ENCODE data around the gene DDX42. TPM values are rescaled to one million over a fixed set of nuclear protein-coding genes. Genes with fewer than 3 reads are reported as not detected.

Gene DDX42
- total and polyA plus RNA-seq, 9 of the 15 experiments (the other 6 are each of a cell fraction or from before 2014, with no cell fraction given): 16.5 to 149 (median 87.6) TPM

DNA sequence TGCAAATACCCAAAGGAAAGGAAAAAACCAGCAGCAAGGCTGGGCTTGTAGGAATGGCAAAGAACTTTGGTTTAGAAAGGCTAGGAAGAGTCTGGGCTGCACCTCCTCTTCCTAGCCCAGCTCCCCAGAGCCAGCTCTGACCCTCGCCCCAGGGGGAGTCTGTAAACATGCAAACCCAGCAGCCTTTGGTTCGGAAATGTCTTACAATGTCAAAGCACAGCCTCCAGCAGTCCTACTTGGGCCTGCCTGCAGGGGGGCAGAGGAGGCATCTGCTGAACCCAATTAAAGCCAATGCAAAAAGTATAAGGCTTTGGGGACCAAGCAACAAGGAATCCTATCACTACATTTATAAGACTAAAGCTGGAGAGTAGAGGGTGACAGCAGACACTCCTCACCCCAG is 58.5 kb downstream of the DDX42 start:
- DNase-seq (ENCODE audit: extremely low read depth in 1 of 4, low spot score in 3 of 4) (no peak), FAIRE-seq (no peak), ATAC-seq (no peak)
- no peak overlapping the region; the same call in 2 of the 3 replicates for H3K27ac ChIP-seq (ENCODE audit: extremely low read depth, low read depth, low read length)
- intact Hi-C loops (cut with micrococcal nuclease) (loop anchor here (10.0 kb wide), 1 partner anchor 138 kb away; no protein-coding TSS in a partner anchor), in situ Hi-C loops (cut with MboI) (loop anchor here (25.0 kb wide), 1 partner anchor 395 kb away; the partner anchor contains the start of gene CYB561)
- TF ChIP-seq RBFOX2 (IDR thresholded peaks at IDR 0.05; ENCODE audit: low read depth, low read length) (peak; percentile 14; the same call in 1 of the 2 replicates), SUPT5H (IDR thresholded peaks at IDR 0.05) (peak; percentile 18; the same call in 1 of the 2 replicates)
- TF ChIP-seq, protein P1, sequence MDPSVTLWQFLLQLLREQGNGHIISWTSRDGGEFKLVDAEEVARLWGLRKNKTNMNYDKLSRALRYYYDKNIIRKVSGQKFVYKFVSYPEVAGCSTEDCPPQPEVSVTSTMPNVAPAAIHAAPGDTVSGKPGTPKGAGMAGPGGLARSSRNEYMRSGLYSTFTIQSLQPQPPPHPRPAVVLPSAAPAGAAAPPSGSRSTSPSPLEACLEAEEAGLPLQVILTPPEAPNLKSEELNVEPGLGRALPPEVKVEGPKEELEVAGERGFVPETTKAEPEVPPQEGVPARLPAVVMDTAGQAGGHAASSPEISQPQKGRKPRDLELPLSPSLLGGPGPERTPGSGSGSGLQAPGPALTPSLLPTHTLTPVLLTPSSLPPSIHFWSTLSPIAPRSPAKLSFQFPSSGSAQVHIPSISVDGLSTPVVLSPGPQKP (CRISPR knock-in tag; IDR thresholded peaks at IDR 0.05): no peak
- H3K4me1 ChIP-seq (replicated peaks in 1 of 2; ENCODE audit: control insufficient read depth in 2 of 2, insufficient read depth in 2 of 2, low read length in 2 of 2): peaks cover 11 to 12% of the 10 kb centered on the region in 2 experiments; a peak in 4 of 5 replicates
- no peak overlapping the region for H3K4me3 ChIP-seq
- CTCF ChIA-PET (ENCODE audit: low intra/inter-chr PET ratio): no interaction called here
- H2AFZ ChIP-seq (ENCODE audit: low read depth, low read length): no peak overlapping the region
- 92% methylated on average over 2 of the region's 2 CpGs for WGBS (ENCODE audit: insufficient coverage, low coverage, missing lambda C conversion rate)
- POLR2A ChIA-PET: interaction anchor here (0.7 to 1.3 kb wide), 6 partner anchors 9 to 62 kb away, joined by 3 to 8 read pairs (median 4); partner anchors contain the start of genes CCDC47 and SMARCD2
- H3K9me1 ChIP-seq (ENCODE audit: control insufficient read depth, insufficient read depth, low read length): no peaks in the 10 kb centered on the region
- no peaks in the 10 kb centered on the region for H3K27me3 ChIP-seq (ENCODE audit: control insufficient read depth in 2 of 2, insufficient read depth in 2 of 2, low read length in 2 of 2)
- H3K9me3 ChIP-seq (replicated peaks; ENCODE audit: control insufficient read depth, insufficient read depth, low read depth, low read length): no peaks in the 10 kb centered on the region
- no peak overlapping the region for H3K4me2 ChIP-seq (ENCODE audit: insufficient read depth, low read length)
- no peak overlapping the region for H3K9ac ChIP-seq (ENCODE audit: insufficient read depth in 1 of 2, low read depth in 2 of 2, low read length in 2 of 2)
- TSS peak; percentile 37 for BruUV-seq (replicated peaks)
- peaks cover 32% of the 10 kb centered on the region for H3K79me2 ChIP-seq (ENCODE audit: control insufficient read depth, insufficient read depth, low read length)
- peaks cover 93% of the 10 kb centered on the region for H3K36me3 ChIP-seq (ENCODE audit: control insufficient read depth, insufficient read depth, low read length)
- no peaks in the 10 kb centered on the region for H4K20me1 ChIP-seq (replicated peaks; ENCODE audit: control insufficient read depth, insufficient read depth, low read length)
